ENCODE measurements around the gene LCP2. TPM values are rescaled to one million over a fixed set of nuclear protein-coding genes. Genes with fewer than 3 reads are reported as not detected.

Gene LCP2
- total RNA-seq, 1 donor from 2014 or later: 283 TPM

DNA sequence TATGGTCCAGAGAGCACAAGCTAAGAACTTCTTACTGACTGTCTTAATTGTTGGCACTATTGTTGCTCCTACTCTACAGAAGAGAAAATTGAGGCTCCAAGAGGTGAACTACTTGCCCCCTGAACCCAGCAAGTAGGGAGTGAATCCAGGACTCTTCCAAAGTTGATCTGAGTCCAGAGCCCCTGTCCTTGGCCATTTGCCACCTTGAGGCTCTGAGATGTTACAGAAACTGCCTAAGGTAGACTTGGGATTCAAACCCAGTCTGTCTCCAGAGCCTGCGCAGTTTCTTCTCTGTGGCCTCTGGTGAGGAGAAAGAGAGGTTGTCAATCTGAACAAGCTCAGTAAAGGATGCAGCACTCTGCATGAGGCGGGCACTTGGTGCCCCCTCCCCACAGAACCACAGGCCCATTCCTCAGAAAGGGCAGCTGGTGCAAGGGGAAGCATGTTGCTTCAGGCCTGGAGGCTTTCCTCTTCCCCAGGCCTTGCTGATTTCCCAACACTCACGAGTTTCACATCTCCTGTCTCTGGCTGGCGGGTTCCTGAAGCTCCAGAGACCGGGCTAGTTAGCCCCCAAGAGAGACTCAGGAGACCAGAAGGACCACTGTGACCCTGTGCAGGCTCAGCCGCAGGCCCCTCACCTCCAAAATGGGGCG lies 2.9 kb upstream of the LCP2 start:
- intact Hi-C loops (cut with micrococcal nuclease): loop anchor here (5.0 kb wide), 1 partner anchor 33 kb away; no protein-coding TSS in a partner anchor
- Mint-ChIP-seq H3K36me3 (ENCODE audit: low read depth) (peaks cover 17% of the 10 kb centered on the region), H3K27me3 (no peaks in the 10 kb centered on the region), H3K4me1 (peaks cover 62% of the 10 kb centered on the region), H3K27ac (no peak overlapping the region), H3K4me3 (no peak overlapping the region), H3K9me3 (no peaks in the 10 kb centered on the region)
- peak; percentile 56 for DNase-seq

DNA sequence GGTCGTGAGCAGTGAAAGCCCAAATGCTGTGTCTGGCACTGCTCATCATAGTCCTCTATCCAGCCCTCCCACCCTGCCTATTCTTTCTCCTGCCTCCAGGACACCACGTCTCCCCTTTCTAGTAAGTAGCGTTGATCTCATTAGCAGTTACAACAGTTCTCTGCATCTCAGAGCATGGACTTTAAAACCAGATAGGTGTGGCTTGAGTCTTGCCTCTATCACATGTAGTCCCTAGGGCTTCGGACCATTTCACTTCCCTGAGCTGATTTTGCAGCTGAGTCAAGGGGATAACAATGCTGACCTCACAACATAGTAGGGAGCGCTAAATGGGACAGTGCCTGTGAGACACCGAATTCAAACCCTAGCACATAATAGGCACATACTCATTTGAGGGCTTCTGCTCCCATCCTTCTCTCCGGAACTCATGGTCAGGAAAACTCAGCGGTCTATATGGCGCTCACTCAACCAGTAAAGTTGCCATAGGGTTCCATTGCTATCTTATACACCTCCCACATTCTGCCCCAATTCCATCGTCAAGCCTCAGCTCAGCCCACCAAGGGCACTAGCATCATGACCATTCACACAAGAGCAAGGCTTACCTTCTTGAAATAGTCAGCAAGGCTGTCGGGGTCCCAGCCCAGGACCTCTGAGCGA lies 515 bp downstream of the LCP2 start:
- no peaks in the 10 kb centered on the region for H3K9me3 Mint-ChIP-seq
- peak overlapping the region; percentile 98 for H3K27ac Mint-ChIP-seq
- peaks cover 49% of the 10 kb centered on the region for H3K36me3 Mint-ChIP-seq (ENCODE audit: low read depth)
- peak overlapping the region; percentile 97 for H3K4me3 Mint-ChIP-seq
- no peaks in the 10 kb centered on the region for H3K27me3 Mint-ChIP-seq
- no peak for DNase-seq
- intact Hi-C loops (cut with micrococcal nuclease): loop anchor here (1.0 to 10.0 kb wide), 4 partner anchors 8 to 1878 kb away; no protein-coding TSS in a partner anchor
- peaks cover 64% of the 10 kb centered on the region for H3K4me1 Mint-ChIP-seq

GRCh38 chr5:170296036-170296934 lies 1.3 kb downstream of the LCP2 start:
- H3K27me3 Mint-ChIP-seq: no peaks in the 10 kb centered on the region
- H3K27ac Mint-ChIP-seq: peak overlapping the region; percentile 98
- peaks cover 65% of the 10 kb centered on the region for H3K4me1 Mint-ChIP-seq
- DNase-seq: peak; percentile 68
- H3K36me3 Mint-ChIP-seq (ENCODE audit: low read depth): peaks cover 57% of the 10 kb centered on the region
- peak overlapping the region; percentile 97 for H3K4me3 Mint-ChIP-seq
- no peaks in the 10 kb centered on the region for H3K9me3 Mint-ChIP-seq
- intact Hi-C loops (cut with micrococcal nuclease): loop anchor here (10.0 kb wide), 1 partner anchor 1879 kb away; no protein-coding TSS in a partner anchor

DNA sequence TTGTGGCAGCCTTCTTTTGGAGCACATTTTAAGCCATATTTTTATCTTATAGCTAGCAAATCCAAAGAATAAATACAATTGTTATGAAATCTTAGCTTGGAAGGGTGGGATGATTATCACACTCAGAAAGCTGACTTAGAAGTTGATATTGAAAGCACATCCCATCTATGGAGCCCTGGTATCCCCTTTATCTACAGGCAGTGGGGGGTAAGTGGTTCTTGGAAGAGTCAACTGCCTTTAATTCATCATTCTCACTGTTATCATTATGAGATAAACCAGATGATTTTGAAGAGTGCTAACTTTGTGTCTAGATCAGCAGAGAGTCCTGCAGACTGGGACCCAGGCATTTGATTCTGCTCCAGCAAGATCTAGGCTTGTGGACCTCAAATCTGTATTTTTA lies 3.0 kb downstream of the LCP2 start:
- DNase-seq: no peak
- Mint-ChIP-seq H3K36me3 (ENCODE audit: low read depth) (peaks cover 74% of the 10 kb centered on the region), H3K4me1 (peaks cover 74% of the 10 kb centered on the region), H3K27me3 (no peaks in the 10 kb centered on the region), H3K9me3 (peaks cover 3% of the 10 kb centered on the region), H3K4me3 (peak overlapping the region; percentile 97), H3K27ac (peak overlapping the region; percentile 98)
- intact Hi-C loops (cut with micrococcal nuclease): loop anchor here (10.0 kb wide), 1 partner anchor 1880 kb away; no protein-coding TSS in a partner anchor

GRCh38 chr5:170294057-170294456 lies 3.5 kb downstream of the LCP2 start:
- peak overlapping the region; percentile 98 for H3K27ac Mint-ChIP-seq
- peaks cover 3% of the 10 kb centered on the region for H3K9me3 Mint-ChIP-seq
- intact Hi-C loops (cut with micrococcal nuclease): loop anchor here (10.0 kb wide), 1 partner anchor 1881 kb away; no protein-coding TSS in a partner anchor
- H3K4me3 Mint-ChIP-seq: peak overlapping the region; percentile 97
- no peaks in the 10 kb centered on the region for H3K27me3 Mint-ChIP-seq
- H3K36me3 Mint-ChIP-seq (ENCODE audit: low read depth): peaks cover 79% of the 10 kb centered on the region
- peaks cover 74% of the 10 kb centered on the region for H3K4me1 Mint-ChIP-seq
- DNase-seq: no peak

DNA sequence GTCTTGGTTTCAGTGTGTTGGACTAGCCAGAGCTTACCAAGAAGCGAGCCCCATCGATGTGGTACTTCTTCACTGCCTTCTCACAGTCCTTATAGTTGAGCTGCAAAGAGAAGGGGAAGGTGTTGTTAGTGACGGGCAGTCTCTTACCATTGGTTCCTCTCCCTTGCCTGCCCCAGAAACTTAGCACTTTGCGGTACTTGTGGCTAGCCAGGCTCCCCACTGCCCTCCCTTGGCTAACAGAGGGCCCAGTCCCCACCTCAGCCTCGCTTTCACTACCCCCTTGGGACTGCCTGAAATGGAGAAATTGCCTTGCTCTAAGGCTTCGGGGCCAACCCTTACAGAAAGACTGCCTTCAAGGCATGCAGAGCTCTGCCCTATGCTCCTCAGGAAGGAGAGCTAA lies 4.3 kb downstream of the LCP2 start:
- Mint-ChIP-seq H3K4me3 (peak overlapping the region; percentile 97), H3K9me3 (peaks cover 3% of the 10 kb centered on the region), H3K36me3 (ENCODE audit: low read depth) (peaks cover 87% of the 10 kb centered on the region), H3K4me1 (peaks cover 76% of the 10 kb centered on the region), H3K27me3 (no peaks in the 10 kb centered on the region), H3K27ac (peak overlapping the region; percentile 78)
- peak; percentile 86 for DNase-seq
- intact Hi-C loops (cut with micrococcal nuclease): loop anchor here (10.0 kb wide), 1 partner anchor 1882 kb away; no protein-coding TSS in a partner anchor

GRCh38 chr5:170292179-170293104 lies 5.1 kb downstream of the LCP2 start:
- DNase-seq: no peak

GRCh38 chr5:170290498-170290897 lies 7.1 kb downstream of the LCP2 start:
- peak overlapping the region; percentile 97 for H3K4me3 Mint-ChIP-seq
- intact Hi-C loops (cut with micrococcal nuclease): loop anchor here (10.0 kb wide), 1 partner anchor 1884 kb away; no protein-coding TSS in a partner anchor
- no peak for DNase-seq
- peaks cover 91% of the 10 kb centered on the region for H3K4me1 Mint-ChIP-seq
- peaks cover 3% of the 10 kb centered on the region for H3K9me3 Mint-ChIP-seq
- H3K27ac Mint-ChIP-seq: peak overlapping the region; percentile 88
- peaks cover 99% of the 10 kb centered on the region for H3K36me3 Mint-ChIP-seq (ENCODE audit: low read depth)
- H3K27me3 Mint-ChIP-seq: no peaks in the 10 kb centered on the region

More at GRCh38 chr5:170292179-170293104, 5.1 kb downstream of the LCP2 start:
- intact Hi-C loops (cut with micrococcal nuclease): loop anchor here (10.0 kb wide), 1 partner anchor 1882 kb away; no protein-coding TSS in a partner anchor
- Mint-ChIP-seq H3K27me3 (no peaks in the 10 kb centered on the region), H3K4me1 (peaks cover 76% of the 10 kb centered on the region), H3K27ac (peak overlapping the region; percentile 30), H3K4me3 (peak overlapping the region; percentile 97), H3K9me3 (peaks cover 3% of the 10 kb centered on the region), H3K36me3 (ENCODE audit: low read depth) (peaks cover 95% of the 10 kb centered on the region)

DNA sequence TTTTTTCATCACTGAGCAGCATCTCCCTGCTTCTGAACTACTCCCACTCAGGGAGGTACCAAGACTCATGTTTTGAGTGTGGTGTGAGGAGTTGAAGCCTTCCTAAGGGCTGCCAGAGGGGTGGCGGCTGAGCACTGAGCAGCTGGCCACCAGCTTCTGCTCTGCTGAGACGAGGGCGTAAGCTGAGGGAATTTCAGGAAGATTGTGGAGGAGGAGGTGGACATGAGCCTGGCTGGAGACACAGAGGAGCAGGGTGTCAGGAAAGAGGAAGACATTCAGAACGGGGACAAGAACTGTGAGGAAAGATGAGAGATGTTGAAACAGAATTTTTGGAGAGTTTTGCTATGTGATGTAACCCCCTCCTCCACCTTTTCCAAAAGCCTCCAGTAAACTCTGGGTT lies 7.8 kb downstream of the LCP2 start:
- Mint-ChIP-seq H3K4me1 (peaks cover 92% of the 10 kb centered on the region), H3K27ac (peak overlapping the region; percentile 88), H3K4me3 (peak overlapping the region; percentile 80), H3K27me3 (no peaks in the 10 kb centered on the region), H3K36me3 (ENCODE audit: low read depth) (peaks cover 99% of the 10 kb centered on the region), H3K9me3 (peaks cover 3% of the 10 kb centered on the region)
- intact Hi-C loops (cut with micrococcal nuclease): loop anchor here (1.0 to 10.0 kb wide), 2 partner anchors 8 to 1885 kb away; partner anchors contain the start of gene LCP2
- no peak for DNase-seq

DNA sequence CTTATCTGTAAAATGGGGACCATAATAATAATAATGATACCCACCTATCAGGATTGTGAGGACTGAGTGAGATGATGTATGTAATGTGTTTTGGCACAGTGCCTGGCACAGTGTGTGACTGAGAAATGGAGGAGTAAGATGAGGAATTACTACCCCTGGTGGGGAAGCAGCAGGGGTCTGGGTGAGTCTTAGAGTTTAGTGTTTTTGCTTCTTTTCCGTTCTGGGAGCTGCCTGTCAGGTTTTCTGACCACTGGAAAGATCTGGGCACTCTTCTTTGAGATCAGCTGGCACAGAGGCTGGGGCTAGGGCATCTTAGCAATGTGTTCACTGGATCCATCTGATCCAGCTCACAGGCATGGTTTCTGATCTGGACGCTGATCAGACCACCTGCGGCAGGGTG lies 8.5 kb downstream of the LCP2 start:
- peaks cover 99% of the 10 kb centered on the region for H3K36me3 Mint-ChIP-seq (ENCODE audit: low read depth)
- intact Hi-C loops (cut with micrococcal nuclease): loop anchor here (1.0 kb wide), 1 partner anchor 8 kb away; the partner anchor contains the start of gene LCP2
- peak overlapping the region; percentile 80 for H3K4me3 Mint-ChIP-seq
- no peak for DNase-seq
- peaks cover 92% of the 10 kb centered on the region for H3K4me1 Mint-ChIP-seq
- H3K27me3 Mint-ChIP-seq: no peaks in the 10 kb centered on the region
- peaks cover 3% of the 10 kb centered on the region for H3K9me3 Mint-ChIP-seq
- peak overlapping the region; percentile 88 for H3K27ac Mint-ChIP-seq

- Mint-ChIP-seq H3K27me3 (no peaks in the 10 kb centered on the region), H3K4me1 (peaks cover 93% of the 10 kb centered on the region), H3K27ac (peak overlapping the region; percentile 80), H3K4me3 (peak overlapping the region; percentile 80), H3K9me3 (peaks cover 3% of the 10 kb centered on the region), H3K36me3 (ENCODE audit: low read depth) (peaks cover 98% of the 10 kb centered on the region)
- no peak for DNase-seq
- intact Hi-C loops (cut with micrococcal nuclease): loop anchor here (1.0 kb wide), 1 partner anchor 9 kb away; no protein-coding TSS in a partner anchor
These were observed 9.0 kb downstream of the LCP2 start for GRCh38 chr5:170288551-170288950.

- intact Hi-C loops (cut with micrococcal nuclease): loop anchor here (1.0 kb wide), 1 partner anchor 9 kb away; no protein-coding TSS in a partner anchor
- H3K4me3 Mint-ChIP-seq: peak overlapping the region; percentile 80
- H3K27ac Mint-ChIP-seq: peak overlapping the region; percentile 80
- H3K36me3 Mint-ChIP-seq (ENCODE audit: low read depth): peaks cover 98% of the 10 kb centered on the region
- H3K27me3 Mint-ChIP-seq: no peaks in the 10 kb centered on the region
- peaks cover 94% of the 10 kb centered on the region for H3K4me1 Mint-ChIP-seq
- peaks cover 3% of the 10 kb centered on the region for H3K9me3 Mint-ChIP-seq
- no peak for DNase-seq
These were observed 9.4 kb downstream of the LCP2 start for GRCh38 chr5:170288151-170288550.

All from activated CD4-positive, alpha-beta T cell treated with anti-CD3 and anti-CD28 coated beads, Interleukin-2, amount 10 ng/mL, durations not matched to agents 24 days and 14 days (primary cell).